GM18909 (cell line): ENCODE measurements around the gene EPN3.

ENCODE experiments used
- ATAC-seq: cut with Tn5 transposase; IDR thresholded peaks from one replicate; pipeline ENCODE4 v1.9.1; 2021; ENCODE audit warnings: mild to moderate bottlenecking; ENCODE audit not compliant: unreplicated experiment, poor library complexity

Gene EPN3

GRCh38 chr17:50508573-50509460 lies 23.7 kb upstream of the EPN3 start:
- peak; percentile 42 for ATAC-seq

DNA sequence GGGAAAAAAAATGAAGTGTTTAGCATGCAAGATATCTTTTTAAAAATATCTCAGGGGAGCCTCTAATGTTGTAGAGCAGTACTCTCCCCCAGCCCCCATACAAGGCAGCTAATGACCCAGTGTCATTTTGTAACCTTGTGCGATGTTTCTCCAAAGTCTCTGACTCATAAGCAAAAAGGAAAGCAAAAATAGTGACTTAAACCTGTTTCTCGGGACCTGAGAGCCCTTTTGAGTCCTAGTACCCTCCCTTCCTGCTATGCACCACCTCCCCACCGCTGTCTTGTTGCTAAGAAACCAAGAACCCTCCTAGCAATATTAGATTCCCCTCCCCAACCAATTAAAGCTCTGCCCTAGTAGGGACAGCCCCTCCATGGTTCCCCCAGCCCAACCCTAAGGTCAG lies 21.5 kb upstream of the EPN3 start:
- ATAC-seq, result peak; percentile 80

DNA sequence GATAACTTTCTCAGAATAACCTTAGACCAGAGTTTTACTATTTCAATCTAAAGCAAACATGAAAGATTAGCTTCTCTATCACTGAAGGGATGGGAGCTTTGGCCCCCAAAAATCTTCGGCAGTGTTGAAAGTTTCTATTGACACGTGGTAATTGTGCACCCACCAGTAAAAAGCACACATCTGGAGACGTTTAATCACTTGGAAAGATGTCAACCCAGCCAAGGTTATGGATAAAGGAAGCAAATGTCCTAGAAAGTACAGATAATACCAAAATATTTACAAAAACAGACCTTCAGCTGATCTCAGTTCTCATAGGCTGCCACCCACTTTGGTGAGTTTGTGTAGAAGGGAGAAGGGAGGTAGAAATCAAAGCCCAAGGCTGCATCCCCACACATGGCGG lies 19.0 kb upstream of the EPN3 start:
- ATAC-seq, result no peak

DNA sequence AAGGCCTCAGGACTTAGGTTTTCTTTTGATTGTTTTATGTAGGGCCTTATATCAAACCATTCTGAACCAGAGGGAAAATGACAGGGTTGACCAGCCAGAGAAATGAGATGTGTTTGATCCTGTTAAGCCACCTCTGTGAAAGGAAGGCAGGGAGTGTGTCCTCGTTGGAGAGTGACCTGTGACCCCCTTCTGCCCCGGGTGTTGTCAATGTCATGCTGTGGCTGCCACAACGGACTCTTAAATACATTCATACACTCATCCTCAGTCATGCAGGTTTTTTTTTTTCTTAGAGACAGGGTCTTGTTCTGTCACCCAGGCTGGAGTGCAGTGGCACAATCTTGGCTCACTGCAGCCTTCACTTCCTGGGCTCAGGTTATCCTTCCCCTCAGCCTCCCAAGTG lies 18.1 kb upstream of the EPN3 start:
- no peak for ATAC-seq

GRCh38 chr17:50514936-50515702 lies 17.4 kb upstream of the EPN3 start:
- ATAC-seq, result no peak

DNA sequence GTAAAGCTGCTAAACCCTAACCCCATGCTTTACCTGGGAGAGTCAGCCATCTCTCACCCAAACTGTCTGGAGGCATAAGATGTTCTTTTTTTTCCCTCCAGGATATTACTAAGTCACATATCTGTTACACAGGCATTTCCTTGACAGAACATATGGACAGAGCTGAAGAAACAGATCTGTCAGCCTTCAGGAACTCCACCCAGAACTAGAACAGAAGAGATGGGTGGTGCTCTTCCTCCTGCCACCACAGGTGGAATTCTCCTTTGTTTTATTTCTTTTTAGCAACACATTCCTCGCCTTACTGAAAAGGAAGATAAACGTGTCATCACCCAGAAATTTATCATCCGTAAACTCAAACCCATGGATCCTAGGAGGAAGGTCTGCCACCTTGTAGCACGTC lies 15.5 kb upstream of the EPN3 start:
- ATAC-seq, result no peak

- ATAC-seq, result no peak
These were observed 14.8 kb upstream of the EPN3 start for GRCh38 chr17:50517504-50518383.

DNA sequence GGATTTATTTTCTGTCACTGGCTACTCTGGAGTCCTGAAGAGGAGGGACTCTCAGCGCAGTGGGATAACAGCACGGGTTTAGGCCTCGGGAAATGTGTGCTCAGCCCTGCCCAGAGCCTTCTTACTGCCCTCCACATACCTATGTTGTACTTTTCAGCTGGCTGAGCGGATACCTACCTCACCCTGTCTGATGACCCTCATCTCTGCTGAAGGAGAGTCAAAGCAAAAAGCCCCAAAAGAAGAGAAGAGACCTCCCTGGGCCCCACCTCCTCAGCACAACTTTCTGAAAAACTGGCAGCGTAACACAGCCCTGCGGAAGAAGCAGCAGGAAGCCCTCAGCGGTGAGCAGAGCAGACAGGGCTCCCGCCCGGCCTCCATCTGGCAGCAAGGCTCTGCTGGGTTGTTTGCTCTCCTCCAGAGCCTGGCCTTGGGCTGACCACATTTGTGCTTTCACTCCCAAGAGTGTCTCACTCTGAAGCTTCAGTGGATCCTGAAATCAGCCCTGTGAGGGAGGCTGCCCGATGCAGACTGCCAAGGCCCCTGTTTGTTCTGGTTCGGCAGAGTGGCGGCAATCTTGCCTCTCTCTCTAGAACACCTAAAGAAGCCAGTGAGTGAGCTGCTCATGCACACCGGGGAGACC lies 14.0 kb upstream of the EPN3 start:
- ATAC-seq, result no peak

DNA sequence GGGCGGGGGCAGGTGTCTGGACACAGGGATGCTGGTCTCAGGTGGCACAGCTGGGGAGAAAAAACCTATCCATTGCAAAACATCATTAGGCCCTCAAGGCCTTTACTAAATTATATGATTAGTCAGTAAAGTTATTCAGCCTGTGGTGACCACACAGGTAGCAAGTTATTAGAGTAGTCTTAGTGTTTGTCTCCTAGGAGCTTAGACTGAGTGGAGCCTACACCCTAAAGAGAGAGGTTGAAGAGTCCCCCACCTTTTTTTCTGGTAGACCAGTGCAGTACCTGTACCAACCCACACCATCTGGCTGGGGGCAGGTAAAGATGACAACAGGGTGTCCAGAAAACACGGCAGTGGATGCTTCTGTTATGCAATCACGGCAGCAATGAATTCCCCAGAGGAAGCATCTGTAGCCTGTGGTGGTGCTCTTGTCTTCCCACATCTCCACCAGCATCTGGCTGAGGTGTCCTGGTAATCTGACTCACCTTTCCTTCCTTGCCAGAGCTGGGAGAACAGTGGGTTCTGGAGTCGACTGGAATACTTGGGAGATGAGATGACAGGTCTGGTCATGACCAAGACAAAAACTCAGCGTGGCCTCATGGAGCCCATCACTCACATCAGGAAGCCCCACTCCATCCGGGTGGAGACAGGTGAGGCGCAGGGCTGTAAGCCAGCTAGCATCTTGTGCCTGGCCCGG lies 13.2 kb upstream of the EPN3 start:
- ATAC-seq, result no peak

- ATAC-seq, result no peak
These were observed 12.1 kb upstream of the EPN3 start for GRCh38 chr17:50520483-50520882.

DNA sequence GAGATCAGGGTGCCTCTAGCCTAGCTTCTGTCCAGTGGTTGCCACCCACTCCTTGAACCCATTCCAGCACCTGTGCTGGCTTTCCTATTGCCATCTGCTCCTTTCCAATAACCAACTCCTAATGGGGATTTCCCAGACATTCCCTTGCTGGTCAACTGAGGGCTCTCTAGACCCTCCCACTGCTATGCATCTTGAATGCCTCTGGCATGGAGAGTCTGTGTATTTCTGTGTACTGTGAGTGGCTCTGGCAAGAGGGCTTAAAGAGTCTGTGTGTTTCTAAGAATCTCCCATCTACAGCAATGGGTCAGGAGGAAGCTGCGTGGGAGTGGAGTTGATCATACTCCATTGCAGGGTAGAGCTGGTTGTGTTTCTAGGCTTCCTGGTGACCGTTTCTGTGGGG lies 11.0 kb upstream of the EPN3 start:
- ATAC-seq, result no peak

GRCh38 chr17:50522766-50523165 lies 9.8 kb upstream of the EPN3 start:
- no peak for ATAC-seq

DNA sequence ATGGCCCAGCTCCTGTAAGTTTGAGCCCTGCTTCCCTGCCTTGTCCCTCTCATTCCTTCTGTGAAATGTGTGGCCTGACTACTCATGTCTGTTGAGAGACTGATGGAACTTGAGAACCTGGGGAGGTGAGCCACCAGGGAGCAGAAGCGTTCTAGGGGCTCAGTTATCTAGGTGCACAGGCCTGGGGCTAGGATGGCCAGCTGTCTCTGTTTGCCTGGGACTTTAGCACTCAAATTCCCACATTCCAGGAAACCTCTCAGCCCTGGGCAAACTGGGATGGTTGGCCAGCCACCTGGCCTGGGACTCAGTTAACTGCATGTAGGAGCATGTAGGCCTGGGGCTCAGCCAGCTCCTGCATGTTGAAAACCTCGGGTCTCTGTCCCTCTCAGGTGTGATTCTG lies 9.3 kb upstream of the EPN3 start:
- ATAC-seq, result no peak

- no peak for ATAC-seq
These were observed 7.7 kb upstream of the EPN3 start for GRCh38 chr17:50524838-50525237.

- no peak for ATAC-seq
These were observed 5.3 kb upstream of the EPN3 start for GRCh38 chr17:50527155-50527762.

DNA sequence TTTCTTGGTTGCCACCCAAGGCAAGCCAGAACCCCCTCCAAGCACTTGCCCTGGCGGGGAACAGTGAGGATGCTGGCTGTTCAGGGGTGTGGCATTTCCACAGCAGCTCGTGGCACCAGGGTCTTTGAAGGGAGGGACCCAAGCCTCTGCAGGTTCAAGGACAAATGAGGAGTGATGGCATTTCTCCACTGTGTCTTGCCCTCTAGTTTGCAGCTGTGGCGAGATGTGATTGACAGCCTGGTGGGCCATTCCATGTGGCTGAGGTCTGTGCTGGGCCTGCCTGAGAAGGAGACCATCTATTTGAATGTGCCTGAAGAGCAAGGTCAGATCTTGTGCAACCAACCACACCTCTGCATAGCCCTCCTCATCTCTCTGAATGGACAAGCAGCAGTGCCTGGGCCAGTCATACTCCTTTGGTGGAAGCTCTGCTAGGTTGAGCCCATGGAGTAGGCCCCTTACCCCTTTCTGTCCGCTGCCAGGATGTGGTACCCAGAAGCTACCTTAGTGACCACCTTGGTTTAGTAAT lies 4.5 kb upstream of the EPN3 start:
- ATAC-seq, result no peak

DNA sequence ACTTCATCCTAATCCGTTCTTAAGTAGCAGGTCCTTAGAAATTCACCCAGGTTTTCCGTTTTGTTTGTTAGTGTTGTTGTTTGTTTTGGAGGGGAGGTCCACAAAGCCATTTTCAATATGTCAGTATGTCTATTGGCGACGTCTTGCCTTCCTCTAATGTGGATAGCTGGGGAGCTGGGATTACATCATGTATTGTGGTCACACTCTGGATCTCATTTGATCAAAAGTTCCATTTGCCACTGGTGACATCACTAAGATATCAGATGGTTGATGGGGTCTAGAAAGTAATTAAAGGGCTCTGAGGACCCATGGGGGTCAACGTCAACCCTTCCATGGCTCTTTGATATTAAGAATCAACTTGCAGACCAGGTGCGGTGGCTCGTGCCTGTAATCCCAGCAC lies 2.7 kb upstream of the EPN3 start:
- ATAC-seq, result no peak

DNA sequence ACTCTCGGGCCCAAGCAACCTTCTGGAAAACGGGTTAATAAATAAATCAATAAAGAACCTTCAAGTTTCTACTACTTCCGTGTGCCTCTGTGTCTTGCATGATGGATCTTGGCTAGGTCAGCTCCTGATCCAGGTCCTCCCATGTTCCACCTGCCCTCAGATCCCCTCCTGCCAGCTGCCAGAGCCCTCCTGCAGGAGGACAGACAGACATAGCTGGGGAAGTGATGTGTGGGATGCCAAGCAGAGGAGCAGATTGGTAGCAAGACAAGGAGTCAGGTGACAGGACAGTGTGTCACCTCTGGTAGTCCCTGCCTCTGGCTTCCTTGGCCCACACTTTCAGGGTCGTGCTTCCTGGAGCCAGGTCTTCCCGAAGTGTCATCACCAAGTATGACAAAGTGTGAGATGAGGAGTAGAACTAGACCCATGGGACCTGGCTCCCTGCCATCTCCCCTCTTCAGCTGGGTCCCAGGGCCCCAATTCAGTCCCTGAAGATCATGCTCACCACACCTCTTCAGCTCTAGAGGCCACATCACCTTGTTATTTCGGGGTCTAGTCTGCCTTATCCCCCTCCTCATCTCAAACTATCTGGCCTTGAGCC lies 1.0 kb upstream of the EPN3 start:
- no peak for ATAC-seq

DNA sequence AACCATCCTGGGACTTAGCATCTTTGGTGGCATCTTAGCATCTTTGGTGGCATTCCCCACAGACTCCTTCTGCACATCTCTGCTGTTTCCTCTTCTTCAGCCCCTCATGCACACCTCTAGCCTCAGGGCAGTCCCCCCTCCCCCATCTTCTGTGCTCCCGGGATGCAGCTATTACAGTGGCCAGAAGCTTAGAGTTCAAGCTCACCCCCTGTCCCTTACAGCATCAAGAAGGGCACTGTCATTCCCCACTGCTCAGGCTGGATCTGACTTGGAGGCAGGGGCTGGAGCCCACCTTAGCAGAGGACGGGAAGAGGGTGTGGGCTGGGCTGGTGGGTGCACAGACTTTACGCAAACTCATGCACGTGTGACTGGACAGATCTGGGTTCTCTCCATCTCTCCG lies 650 bp downstream of the EPN3 start:
- ATAC-seq, result no peak
